ENCODE results near the gene TGM3.

Gene TGM3

DNA sequence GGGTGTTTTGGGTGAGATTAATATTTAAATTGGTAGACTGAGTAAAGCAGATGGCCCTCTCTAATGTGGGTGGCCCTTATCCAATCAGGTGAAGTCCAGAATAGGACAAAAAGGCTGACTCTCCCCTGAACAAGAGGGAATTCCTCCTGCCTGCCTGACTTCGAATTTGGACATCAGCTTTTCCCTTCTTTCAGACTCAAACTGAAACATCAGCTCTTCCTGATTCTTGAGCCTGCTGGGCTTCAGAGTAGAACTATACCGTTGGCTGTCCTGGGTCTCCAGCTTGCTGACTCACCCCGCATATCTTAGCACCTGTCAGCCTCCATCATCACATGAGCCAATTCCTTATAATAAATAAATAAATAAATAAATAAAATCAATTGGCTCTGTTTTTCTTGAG is 69.9 kb downstream of the TGM3 start:
- TF ChIP-seq, protein P1, sequence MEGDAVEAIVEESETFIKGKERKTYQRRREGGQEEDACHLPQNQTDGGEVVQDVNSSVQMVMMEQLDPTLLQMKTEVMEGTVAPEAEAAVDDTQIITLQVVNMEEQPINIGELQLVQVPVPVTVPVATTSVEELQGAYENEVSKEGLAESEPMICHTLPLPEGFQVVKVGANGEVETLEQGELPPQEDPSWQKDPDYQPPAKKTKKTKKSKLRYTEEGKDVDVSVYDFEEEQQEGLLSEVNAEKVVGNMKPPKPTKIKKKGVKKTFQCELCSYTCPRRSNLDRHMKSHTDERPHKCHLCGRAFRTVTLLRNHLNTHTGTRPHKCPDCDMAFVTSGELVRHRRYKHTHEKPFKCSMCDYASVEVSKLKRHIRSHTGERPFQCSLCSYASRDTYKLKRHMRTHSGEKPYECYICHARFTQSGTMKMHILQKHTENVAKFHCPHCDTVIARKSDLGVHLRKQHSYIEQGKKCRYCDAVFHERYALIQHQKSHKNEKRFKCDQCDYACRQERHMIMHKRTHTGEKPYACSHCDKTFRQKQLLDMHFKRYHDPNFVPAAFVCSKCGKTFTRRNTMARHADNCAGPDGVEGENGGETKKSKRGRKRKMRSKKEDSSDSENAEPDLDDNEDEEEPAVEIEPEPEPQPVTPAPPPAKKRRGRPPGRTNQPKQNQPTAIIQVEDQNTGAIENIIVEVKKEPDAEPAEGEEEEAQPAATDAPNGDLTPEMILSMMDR (IDR thresholded peaks at IDR 0.05; ENCODE audit: low read depth, low read length): no peak
- no peak for DNase-seq (ENCODE audit: extremely low read depth, low read depth)

DNA sequence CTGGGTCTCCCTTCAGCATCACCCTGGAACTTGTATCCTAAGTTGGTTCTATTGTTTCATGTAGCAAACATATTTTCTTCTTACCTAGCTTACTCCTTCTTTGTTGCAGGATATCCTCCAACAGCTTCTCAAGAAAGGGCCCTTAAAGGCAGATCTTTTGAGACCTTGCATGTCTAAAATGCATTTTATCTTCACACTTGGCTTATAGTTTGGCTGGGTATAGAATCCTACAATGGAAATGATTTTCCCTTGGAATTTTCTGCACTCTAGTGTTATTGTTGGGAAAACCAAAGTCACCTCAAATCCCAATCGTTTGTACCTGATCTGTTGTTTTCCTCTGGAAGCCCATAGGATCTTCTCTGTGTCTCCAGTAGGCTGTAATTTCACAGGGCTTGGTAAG is 72.8 kb downstream of the TGM3 start:
- TF ChIP-seq, protein P1 (IDR thresholded peaks at IDR 0.05; ENCODE audit: low read depth, low read length): no peak
- no peak for DNase-seq (ENCODE audit: extremely low read depth, low read depth)

DNA sequence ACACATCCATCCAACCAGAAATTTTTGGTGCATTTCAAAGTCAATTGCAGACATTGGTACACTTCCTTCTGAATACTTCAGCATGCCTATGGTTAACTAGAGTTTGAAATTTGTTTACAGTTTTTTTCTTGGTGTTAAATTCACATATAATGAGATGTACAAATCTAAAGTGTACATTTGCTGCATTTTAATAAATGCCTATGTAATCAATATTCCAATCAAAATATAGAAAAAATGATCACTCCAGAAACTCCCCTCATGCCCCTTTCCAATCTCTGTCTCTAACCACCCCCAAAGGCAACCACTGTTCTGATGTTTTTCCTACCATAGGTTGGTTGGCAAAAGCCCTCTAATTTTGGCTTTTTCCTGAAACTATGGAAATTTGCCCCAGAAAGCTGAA is 77.3 kb downstream of the TGM3 start:
- TF ChIP-seq, protein P1 (IDR thresholded peaks at IDR 0.05; ENCODE audit: low read depth, low read length): no peak
- DNase-seq (ENCODE audit: extremely low read depth, low read depth): no peak

DNA sequence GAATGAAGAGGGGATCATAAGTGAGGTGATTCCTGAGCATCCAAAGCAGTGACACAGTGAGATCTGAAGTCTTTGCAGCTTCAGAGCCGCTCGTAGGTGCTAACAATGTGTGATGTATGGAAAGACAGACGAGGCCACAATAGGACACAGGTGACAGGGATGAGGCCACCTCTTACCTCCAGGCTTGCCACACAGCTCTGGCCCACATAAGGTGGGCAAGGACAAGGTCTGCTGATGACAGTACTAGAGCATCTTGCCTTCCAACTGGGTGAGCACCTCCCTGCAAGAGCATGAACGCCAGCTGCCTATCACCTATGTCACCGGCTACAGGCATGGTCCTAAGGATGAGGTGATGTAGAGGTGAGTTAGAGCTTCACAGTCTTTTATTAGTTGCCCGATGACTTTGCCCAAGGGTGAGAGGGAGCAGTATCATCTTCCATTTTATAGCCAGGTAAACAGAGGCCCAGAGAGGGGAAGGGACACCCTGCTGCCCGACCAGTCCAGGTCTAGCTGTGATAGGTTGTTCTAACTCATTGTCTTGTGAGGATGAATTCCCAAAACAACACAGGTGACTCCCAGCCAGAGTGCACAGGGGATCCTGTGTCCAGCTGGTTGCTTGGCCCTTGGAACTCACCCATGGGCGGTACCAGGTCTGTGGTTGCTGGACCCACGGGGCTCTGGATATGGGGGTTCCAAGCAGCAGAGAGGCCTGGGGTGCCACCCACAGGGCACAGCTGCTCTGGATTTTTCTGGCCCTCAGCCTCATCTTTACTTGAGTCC is 78.7 kb downstream of the TGM3 start:
- no peak for DNase-seq (ENCODE audit: extremely low read depth, low read depth)
- TF ChIP-seq, protein P1 (IDR thresholded peaks at IDR 0.05; ENCODE audit: low read depth, low read length): no peak

DNA sequence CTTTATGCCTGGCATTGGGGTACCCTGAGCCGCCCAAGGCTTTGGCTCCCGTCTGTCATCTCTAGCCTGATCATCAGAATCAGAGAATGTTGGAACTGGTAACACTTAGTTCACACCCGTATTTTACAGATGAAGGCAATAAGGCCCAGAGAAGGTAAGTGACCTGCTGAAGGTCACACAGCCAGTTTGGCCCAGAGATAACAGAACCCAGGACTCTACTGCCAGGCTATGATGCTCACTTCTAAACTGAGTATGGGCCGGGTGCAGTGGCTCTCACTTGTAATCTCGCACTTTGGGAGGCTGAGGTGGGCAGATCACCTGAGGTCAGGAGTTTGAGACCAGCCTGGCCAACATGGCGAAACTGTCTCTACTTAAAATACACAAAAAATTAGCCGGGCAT is 83.1 kb downstream of the TGM3 start:
- TF ChIP-seq, protein P1 (IDR thresholded peaks at IDR 0.05; ENCODE audit: low read depth, low read length): no peak
- no peak for DNase-seq (ENCODE audit: extremely low read depth, low read depth)

DNA sequence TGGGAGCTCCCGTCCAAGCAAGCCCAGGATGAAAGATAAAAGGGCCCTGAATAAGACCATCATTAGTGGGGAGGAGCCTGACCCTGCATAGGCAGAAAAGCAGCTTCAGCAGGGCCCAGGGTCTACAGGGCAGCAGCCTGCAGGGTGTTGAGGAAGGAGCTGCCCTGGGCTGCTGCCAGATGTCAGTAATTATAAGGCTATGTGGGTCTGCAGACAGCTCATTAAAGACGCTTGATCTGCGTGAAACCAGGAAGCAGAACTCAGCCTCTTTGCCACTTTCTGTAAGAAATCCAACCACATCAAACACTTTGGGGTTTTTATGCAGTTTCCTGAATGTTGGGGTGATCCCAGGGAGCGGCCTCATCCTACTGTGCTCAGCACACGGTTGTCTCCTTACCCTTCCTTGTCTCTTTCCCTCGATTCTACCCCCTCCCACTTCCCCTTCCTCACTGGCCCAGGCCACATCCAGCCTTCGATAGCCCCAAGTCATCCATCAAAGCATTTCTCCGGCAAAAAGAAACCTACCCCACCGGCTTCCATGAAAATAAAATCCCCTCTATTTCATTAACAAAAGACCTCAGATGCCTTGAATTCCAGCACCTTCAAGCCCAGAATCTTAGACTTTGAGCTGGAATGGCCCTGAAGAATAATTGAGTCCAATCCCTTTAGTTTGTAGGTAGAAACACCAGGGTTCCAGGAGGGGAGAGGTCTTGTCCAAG is 83.9 kb downstream of the TGM3 start:
- no peak for DNase-seq (ENCODE audit: extremely low read depth, low read depth)
- TF ChIP-seq, protein P1 (IDR thresholded peaks at IDR 0.05; ENCODE audit: low read depth, low read length): no peak

DNA sequence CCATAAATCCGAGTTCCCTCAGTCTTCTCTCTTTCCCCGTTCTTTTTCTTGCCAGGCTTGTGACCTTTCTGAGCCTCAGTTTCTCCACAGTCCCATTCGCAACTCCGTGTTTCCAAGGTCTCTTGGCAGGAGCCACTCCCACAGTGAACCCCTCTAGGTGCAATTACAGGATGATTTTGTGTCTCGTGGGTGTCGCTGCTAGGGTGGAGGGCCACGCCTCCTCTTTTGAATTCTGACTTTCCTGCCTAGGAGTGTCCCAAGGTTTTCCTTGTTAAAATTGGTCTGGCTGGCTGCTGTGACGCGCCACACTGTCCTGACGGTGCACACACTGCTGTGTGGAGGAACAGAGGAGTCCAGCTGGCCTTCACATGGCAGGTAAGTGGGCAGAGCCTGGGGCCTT is 84.8 kb downstream of the TGM3 start, which contains the start of gene TGM6:
Gene TGM6 (plus strand): TSS at position 301 of the 400 bp plus-strand sequence. CDS start 68 bp downstream, at position 369.
- TF ChIP-seq, protein P1 (IDR thresholded peaks at IDR 0.05; ENCODE audit: low read depth, low read length): no peak
- DNase-seq (ENCODE audit: extremely low read depth, low read depth): no peak

All from AG09319 (cell line).